NCI-H2029 (cell line): ENCODE measurements around the gene ZPLD1.

Experiments
- DNase-seq: peaks from one replicate; lab custom pipeline; 2025; lab: John Stamatoyannopoulos, UW

ZPLD1 gene

GRCh38 chr3:102434715-102435114 is at the start of gene ZPLD1:
TSS of gene ZPLD1 (plus strand) at chr3:102435015. CDS start at chr3:102438488, 3,473 bp downstream.
- DNase-seq, result no peak

DNA sequence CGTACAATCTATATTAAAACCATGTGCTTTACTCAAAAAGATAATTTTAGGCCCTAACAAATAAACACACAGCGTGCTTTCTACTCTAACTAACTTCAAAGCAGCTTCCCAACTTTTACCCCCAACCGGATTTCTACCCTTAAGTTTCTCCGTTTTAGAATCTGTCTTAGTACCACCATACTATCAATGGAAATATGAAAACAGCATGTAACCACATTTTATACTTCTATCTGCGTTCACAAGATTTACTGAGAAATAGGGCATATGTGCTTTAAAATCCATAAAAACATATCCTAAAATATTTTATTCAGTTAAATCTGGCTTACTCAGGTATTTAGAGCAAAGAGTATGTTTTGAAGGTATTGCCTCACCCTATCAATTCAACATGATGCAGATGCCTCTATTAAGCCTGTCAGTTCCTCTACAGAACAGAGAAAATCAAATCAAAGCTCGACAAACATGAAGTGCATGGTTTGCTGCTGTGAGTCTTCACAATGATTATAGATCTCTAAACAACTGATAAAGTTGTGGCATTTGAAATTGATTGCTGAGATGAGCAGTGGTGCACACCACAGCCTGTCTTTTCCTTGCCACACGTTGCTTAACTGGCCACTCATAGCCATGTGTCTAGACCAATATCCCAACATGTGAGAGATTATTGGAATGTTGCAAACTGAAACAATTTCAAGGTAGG is 44.5 kb upstream of the ZPLD1 start:
- no peak for DNase-seq

- DNase-seq, result no peak
These were observed 43.9 kb upstream of the ZPLD1 start for GRCh38 chr3:102390916-102391315.

GRCh38 chr3:102391491-102391890 is 43.3 kb upstream of the ZPLD1 start:
- no peak for DNase-seq

- DNase-seq, result no peak
These were observed 40.3 kb upstream of the ZPLD1 start for GRCh38 chr3:102394517-102394916.

DNA sequence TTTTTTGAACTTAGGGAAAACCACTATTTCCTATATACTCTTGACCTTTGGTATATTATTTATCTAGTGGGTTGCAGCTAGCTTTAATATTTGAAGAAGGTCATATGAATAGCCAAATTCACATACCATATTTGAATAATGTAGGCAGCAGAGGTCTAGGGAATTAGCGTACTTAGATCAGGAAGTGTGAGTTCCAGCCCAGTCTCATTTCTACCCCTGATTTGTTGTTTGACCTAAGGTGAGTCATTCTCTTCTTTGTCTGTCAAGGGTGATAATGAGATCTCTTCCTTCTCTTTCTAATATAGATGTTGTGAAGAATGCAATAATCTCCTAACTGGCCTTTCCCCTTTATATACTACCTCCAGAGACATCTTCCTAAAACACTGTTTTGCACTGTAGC is 36.6 kb upstream of the ZPLD1 start:
- no peak for DNase-seq

GRCh38 chr3:102398666-102399065 is 36.1 kb upstream of the ZPLD1 start:
- DNase-seq, result no peak

DNA sequence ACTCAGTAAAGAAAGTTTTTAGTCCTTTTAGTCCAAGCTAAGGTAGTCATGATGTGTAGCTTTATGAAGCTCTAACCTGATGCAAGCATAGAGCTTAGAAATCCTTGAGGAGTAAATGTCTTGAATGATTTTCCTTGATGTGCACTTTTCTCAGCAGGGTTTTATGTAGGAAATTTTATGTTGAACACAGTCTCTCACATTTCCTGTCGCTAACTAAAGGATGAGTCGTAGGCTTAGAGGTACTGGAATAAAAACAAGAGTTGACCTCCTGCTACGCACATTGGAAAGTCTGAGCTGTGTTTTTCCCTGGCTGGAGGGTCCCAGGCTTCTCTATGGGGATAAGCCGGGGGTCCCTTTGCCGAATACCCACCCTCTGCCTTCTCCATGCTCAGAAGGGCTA is 34.7 kb upstream of the ZPLD1 start:
- no peak for DNase-seq

- no peak for DNase-seq
These were observed 34.0 kb upstream of the ZPLD1 start for GRCh38 chr3:102400766-102401165.

DNA sequence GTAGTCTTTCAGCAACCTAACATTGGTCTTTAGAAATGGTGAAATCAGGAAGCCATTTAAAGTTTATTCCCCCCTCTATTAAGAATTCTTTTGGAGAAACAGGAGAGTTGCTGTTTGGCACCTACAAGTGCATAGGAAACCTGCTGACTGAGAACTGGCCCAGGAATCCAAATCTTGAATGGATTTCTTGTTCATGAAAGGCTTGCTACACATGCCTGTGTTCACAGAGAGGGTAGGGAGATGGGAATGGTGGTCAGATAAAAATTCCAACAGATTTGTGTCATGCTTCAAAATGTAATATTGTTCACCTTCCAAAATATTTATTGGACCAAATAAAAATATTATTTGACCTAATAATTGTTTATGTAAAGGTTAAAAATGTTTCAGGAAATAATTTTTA is 24.2 kb upstream of the ZPLD1 start:
- no peak for DNase-seq

DNA sequence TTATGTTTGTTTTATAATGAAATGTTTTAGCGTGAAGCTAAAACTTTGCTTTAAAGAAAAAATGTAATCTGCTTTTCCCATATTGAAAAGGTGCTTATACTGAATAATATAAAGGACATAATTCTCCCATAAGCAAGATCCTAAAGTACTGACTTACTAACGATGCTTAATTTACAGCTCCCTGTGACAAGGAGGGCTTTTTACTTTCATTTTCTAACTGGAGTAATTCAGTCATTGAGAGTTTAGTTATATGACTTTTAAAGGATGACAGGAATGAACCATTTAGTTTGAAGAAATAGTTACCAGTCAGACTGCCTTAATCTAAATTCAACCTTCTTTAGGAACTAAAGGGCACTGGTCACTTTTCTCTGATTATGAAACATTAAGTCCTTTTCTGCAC is 19.3 kb upstream of the ZPLD1 start:
- no peak for DNase-seq

GRCh38 chr3:102419786-102420185 is 15.0 kb upstream of the ZPLD1 start:
- no peak for DNase-seq

GRCh38 chr3:102441832-102442231 is 7.0 kb downstream of the ZPLD1 start:
- no peak for DNase-seq

DNA sequence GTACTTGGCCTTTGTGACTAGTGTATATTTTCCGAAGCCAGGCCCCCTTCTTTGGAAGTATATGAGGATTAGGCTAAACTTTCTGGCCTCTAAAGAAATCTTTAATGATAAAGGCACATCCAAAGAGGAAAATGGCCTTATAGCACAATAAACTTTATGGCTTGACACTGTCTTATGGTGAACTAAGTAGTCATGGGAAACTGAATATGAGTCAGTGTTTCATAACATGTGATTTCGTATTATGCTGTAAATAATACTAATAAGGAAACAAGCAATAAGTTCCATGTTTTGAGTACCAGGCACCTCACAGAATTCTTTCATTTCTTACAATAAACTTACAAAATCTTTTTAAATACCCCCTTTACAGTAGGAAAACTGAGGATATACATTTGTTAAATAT is 8.2 kb downstream of the ZPLD1 start:
- DNase-seq, result no peak

DNA sequence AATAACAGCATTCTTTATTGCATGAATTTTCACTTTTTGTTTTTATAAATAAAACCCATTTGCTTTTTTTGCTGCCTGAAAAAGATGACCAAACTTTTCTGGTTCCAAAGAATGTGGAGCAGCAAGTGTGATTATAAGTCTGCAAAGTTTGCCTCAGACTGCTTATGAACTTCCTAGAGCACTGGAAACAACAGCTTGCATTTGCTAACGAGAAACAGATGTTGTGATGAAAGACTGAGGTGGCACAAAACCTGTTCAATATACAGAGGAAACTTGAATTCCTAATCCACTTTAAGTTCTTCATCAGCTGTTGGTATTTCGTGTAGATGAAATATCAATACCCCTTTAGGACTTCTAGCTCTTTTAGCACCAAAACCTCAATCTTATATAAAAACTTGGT is 9.3 kb downstream of the ZPLD1 start:
- no peak for DNase-seq

DNA sequence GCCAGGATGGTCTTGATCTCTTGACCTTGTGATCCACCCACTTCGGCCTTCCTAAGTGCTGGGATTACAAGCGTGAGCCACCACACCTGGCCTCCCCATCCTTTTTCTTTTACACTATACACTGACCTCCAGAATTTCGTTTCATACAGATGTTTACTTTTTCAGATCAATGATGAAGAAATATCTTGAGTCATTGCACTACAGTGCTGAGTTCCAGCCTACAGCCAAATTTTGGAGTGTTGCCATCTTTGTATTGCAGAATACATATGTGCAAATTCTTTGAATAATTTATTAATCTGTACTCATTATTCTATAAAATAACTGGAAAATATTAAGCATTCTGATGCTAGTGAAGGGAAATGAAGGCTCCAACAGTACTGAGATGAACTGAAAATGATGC is 12.5 kb downstream of the ZPLD1 start:
- no peak for DNase-seq

GRCh38 chr3:102449341-102449740 is 14.5 kb downstream of the ZPLD1 start:
- DNase-seq, result no peak

- no peak for DNase-seq
These were observed 15.1 kb downstream of the ZPLD1 start for GRCh38 chr3:102449930-102450329.

DNA sequence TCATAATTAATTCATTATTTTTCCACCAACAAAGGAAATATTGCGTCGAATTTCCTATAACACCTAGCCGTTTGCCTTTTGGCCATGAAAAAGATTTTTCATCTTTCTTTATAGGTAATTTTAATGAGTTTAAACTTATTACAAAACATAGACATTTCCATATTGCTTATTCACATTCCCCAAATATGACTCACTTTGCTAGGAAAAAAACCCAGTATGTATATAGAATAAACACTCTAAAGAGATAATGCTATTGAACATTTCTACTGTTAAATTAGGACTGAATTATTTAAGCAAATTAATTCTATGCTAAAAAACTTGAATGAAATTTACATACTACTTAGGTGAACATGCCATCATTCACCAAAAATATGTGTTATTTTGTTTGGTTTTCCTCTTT is 16.2 kb downstream of the ZPLD1 start:
- no peak for DNase-seq

- DNase-seq, result no peak
These were observed 16.7 kb downstream of the ZPLD1 start for GRCh38 chr3:102451543-102451942.

GRCh38 chr3:102454181-102454580 is 19.4 kb downstream of the ZPLD1 start:
- DNase-seq, result no peak

- DNase-seq, result no peak
These were observed 22.8 kb downstream of the ZPLD1 start for GRCh38 chr3:102457644-102458043.

DNA sequence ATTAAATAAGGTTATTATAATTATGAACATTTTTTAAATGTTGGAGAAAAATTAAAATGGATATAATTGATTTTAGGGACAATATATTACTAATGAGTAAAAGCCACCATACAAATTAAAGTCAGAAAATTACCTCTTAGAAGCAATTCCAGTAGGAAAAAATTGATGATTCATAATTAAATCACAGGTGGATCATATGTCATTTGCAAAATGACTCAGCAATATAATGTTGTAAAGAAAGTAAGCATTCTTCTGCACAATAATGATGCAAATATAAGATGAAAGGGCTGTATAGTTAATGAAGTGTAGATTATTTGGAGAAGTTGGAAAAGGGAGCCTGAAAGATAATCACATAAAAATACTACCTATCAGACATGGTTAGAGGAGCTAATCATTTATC is 25.8 kb downstream of the ZPLD1 start:
- DNase-seq, result no peak

GRCh38 chr3:102464261-102464660 is 29.4 kb downstream of the ZPLD1 start:
- DNase-seq, result no peak

DNA sequence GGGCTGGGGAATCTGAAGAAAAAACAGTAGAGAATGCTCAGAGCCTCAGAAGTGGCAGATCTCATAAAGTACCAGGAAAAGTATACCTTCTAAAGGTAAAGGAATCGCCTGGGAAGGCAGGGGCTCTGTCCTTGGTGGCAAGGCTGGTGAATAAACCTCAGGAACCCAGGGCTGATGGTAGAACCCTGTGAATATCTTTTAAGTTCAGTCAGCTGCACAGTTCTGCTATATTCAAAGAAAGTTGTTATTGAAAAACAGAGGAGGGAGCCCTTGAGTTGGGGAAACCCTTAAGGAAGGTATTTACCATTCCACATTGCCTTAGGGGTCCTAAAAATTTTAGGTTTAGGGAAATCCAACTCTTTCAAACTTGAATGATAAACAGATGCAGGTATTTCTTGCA is 31.2 kb downstream of the ZPLD1 start:
- no peak for DNase-seq
